MV-4-11 (cell line): ENCODE measurements around the gene ATMIN.

Experiments
- DNase-seq: peaks from one replicate; lab custom pipeline; 2025; lab: John Stamatoyannopoulos, UW

ATMIN gene

GRCh38 chr16:81006211-81006812 is 29.3 kb upstream of the ATMIN start:
- DNase-seq = peak; percentile 42

GRCh38 chr16:81006813-81007695 is 28.6 kb upstream of the ATMIN start, which contains the start of the genes CENPN and CMC2:
Gene CENPN (plus strand): TSS chr16:81007214. CDS start chr16:81011940, 4,726 bp downstream.
Gene CMC2 (minus strand): TSS chr16:81006885. CDS start chr16:80997394, 9,491 bp downstream.
- DNase-seq = peak; percentile 97

GRCh38 chr16:81008505-81008789 is 27.2 kb upstream of the ATMIN start:
- no peak for DNase-seq

GRCh38 chr16:81012974-81013373 is 22.7 kb upstream of the ATMIN start:
- DNase-seq = no peak

GRCh38 chr16:81014672-81015071 is 21.0 kb upstream of the ATMIN start:
- DNase-seq = no peak

GRCh38 chr16:81018496-81018895 is 17.1 kb upstream of the ATMIN start:
- no peak for DNase-seq

GRCh38 chr16:81026429-81026828 is 9.2 kb upstream of the ATMIN start:
- DNase-seq = no peak

GRCh38 chr16:81029930-81030604 is 5.6 kb upstream of the ATMIN start:
- no peak for DNase-seq

GRCh38 chr16:81035975-81036750 is 521 bp downstream of the ATMIN start:
- no peak for DNase-seq

- DNase-seq = no peak
These were observed 1.2 kb downstream of the ATMIN start for GRCh38 chr16:81036751-81037350.

GRCh38 chr16:81040131-81040530 is 4.5 kb downstream of the ATMIN start:
- DNase-seq = no peak

GRCh38 chr16:81040842-81041241 is 5.2 kb downstream of the ATMIN start:
- DNase-seq = no peak

- no peak for DNase-seq
These were observed 6.1 kb downstream of the ATMIN start for GRCh38 chr16:81041696-81042095.

- no peak for DNase-seq
These were observed 7.2 kb downstream of the ATMIN start for GRCh38 chr16:81042821-81043220.

- no peak for DNase-seq
These were observed 18.1 kb downstream of the ATMIN start for GRCh38 chr16:81053761-81054160.

- DNase-seq = no peak
These were observed 25.1 kb downstream of the ATMIN start for GRCh38 chr16:81060576-81061306.

GRCh38 chr16:81061307-81061640 is 25.6 kb downstream of the ATMIN start:
- DNase-seq = no peak

GRCh38 chr16:81061871-81062608 is 26.4 kb downstream of the ATMIN start:
- no peak for DNase-seq

- no peak for DNase-seq
These were observed 31.0 kb downstream of the ATMIN start for GRCh38 chr16:81066681-81067080.

- no peak for DNase-seq
These were observed 31.5 kb downstream of the ATMIN start for GRCh38 chr16:81067166-81067565.
